HG02571 (cell line): Measurements from ENCODE around the gene ABHD18.
A peak's percentile ranks its signal among the peaks of the same experiment; 100 is the strongest.
"Not testable (repeated sequence)": the region's sequence is repeated elsewhere in the genome, so short reads cannot be mapped to it uniquely, and the experiment has no call there.

Source experiments
- ATAC-seq: cut with Tn5 transposase; IDR thresholded peaks from one replicate; pipeline ENCODE4 v1.9.1; 2021; ENCODE audit warnings: mild to moderate bottlenecking, moderate library complexity; ENCODE audit not compliant: unreplicated experiment

Gene ABHD18

GRCh38 chr4:127965062-127965802, at the start of gene ABHD18, which contains the start of gene MFSD8:
Gene ABHD18 (plus strand): TSS chr4:127965406. CDS start chr4:127982956, 17,550 bp downstream.
Gene MFSD8 (minus strand): TSS chr4:127965173. CDS start chr4:127965133, 40 bp downstream.
- ATAC-seq, result peak; percentile 97

GRCh38 chr4:127916512-127916911, 48.7 kb upstream of the ABHD18 start:
- ATAC-seq, result no peak

- ATAC-seq, result no peak
These were observed 48.1 kb upstream of the ABHD18 start for GRCh38 chr4:127917151-127917550.

- ATAC-seq, result no peak
These were observed 44.7 kb upstream of the ABHD18 start for GRCh38 chr4:127920521-127920920.

GRCh38 chr4:127922226-127922625, 43.0 kb upstream of the ABHD18 start:
- ATAC-seq, result no peak

GRCh38 chr4:127925720-127926119, 39.5 kb upstream of the ABHD18 start:
- ATAC-seq, result not testable (repeated sequence)

GRCh38 chr4:127930175-127930574, 35.0 kb upstream of the ABHD18 start:
- no peak for ATAC-seq

GRCh38 chr4:127931836-127932235, 33.4 kb upstream of the ABHD18 start:
- ATAC-seq, result not testable (repeated sequence)

- no peak for ATAC-seq
These were observed 28.2 kb upstream of the ABHD18 start for GRCh38 chr4:127936974-127937373.

- ATAC-seq, result no peak
These were observed 8.1 kb upstream of the ABHD18 start for GRCh38 chr4:127957105-127957504.

GRCh38 chr4:127959794-127960193, 5.4 kb upstream of the ABHD18 start:
- no peak for ATAC-seq

- not testable (repeated sequence) for ATAC-seq
These were observed 1.4 kb upstream of the ABHD18 start for GRCh38 chr4:127963633-127964398.

GRCh38 chr4:127964426-127965061, 662 bp upstream of the ABHD18 start:
- ATAC-seq, result peak; percentile 10

- ATAC-seq, result peak; percentile 29
These were observed 583 bp downstream of the ABHD18 start for GRCh38 chr4:127965803-127966175.

- no peak for ATAC-seq
These were observed 2.1 kb downstream of the ABHD18 start for GRCh38 chr4:127967141-127967775.

- no peak for ATAC-seq
These were observed 3.4 kb downstream of the ABHD18 start for GRCh38 chr4:127968586-127968985.

- not testable (repeated sequence) for ATAC-seq
These were observed 5.7 kb downstream of the ABHD18 start for GRCh38 chr4:127970925-127971324.

GRCh38 chr4:127975121-127975770, 10.0 kb downstream of the ABHD18 start:
- no peak for ATAC-seq

- ATAC-seq, result no peak
These were observed 13.7 kb downstream of the ABHD18 start for GRCh38 chr4:127978930-127979329.

- ATAC-seq, result no peak
These were observed 17.2 kb downstream of the ABHD18 start for GRCh38 chr4:127982445-127982844.

GRCh38 chr4:127985989-127986388, 20.8 kb downstream of the ABHD18 start:
- ATAC-seq, result no peak
